Measurements from ENCODE around the gene SMARCB1.

SMARCB1 gene

DNA sequence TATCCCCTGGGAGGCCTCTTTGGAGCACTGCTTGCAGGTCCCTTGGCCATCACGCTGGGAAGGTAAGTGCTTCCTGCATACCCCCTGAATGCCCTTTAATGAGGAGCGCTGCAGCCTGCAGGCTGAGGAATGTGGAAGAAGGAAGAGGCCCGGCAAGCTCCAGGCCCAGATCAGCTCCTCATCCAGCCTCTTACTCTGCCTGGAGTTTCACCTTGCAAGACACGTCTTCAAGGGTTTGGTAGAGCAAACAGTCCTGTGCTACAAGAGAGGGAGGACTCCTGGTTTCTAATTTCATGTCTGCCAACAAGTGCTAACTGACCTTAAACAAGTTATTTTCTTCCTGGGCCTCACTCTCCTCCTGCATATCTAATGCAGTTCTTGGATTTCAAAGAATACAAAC lies 81.8 kb downstream of the SMARCB1 start:
- H3K36me3 ChIP-seq (replicated peaks; ENCODE audit: insufficient read depth, low read length), result no peaks in the 10 kb centered on the region
- H3K79me2 ChIP-seq (ENCODE audit: low read length), result no peaks in the 10 kb centered on the region
- H3K4me2 ChIP-seq (ENCODE audit: low read depth, low read length), result no peak overlapping the region
- H3K27me3 ChIP-seq (replicated peaks; ENCODE audit: insufficient read depth, low read length), result no peaks in the 10 kb centered on the region
- no peaks in the 10 kb centered on the region for H3K9me3 ChIP-seq (replicated peaks; ENCODE audit: insufficient read depth, low read length)
- H3K4me1 ChIP-seq (ENCODE audit: low read length), result no peaks in the 10 kb centered on the region
- no peaks in the 10 kb centered on the region for H3F3A ChIP-seq (ENCODE audit: insufficient read depth, low read length)
- H3K9me2 ChIP-seq (replicated peaks; ENCODE audit: insufficient read depth, low read length), result no peaks in the 10 kb centered on the region
- no peak for DNase-seq
- H2AFZ ChIP-seq (ENCODE audit: low read length), result no peak overlapping the region
- no peak overlapping the region for H3K9ac ChIP-seq (ENCODE audit: low read length)
- H3K27ac ChIP-seq (ENCODE audit: low read length), result no peak overlapping the region
- TF ChIP-seq EZH2phosphoT487 (IDR thresholded peaks at IDR 0.05; ENCODE audit: low read length) (no peak), EZH2 (optimal IDR thresholded peaks at IDR 0.05; ENCODE audit: low read depth, low read length) (no peak)
- TF ChIP-seq, protein P1, sequence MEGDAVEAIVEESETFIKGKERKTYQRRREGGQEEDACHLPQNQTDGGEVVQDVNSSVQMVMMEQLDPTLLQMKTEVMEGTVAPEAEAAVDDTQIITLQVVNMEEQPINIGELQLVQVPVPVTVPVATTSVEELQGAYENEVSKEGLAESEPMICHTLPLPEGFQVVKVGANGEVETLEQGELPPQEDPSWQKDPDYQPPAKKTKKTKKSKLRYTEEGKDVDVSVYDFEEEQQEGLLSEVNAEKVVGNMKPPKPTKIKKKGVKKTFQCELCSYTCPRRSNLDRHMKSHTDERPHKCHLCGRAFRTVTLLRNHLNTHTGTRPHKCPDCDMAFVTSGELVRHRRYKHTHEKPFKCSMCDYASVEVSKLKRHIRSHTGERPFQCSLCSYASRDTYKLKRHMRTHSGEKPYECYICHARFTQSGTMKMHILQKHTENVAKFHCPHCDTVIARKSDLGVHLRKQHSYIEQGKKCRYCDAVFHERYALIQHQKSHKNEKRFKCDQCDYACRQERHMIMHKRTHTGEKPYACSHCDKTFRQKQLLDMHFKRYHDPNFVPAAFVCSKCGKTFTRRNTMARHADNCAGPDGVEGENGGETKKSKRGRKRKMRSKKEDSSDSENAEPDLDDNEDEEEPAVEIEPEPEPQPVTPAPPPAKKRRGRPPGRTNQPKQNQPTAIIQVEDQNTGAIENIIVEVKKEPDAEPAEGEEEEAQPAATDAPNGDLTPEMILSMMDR (IDR thresholded peaks at IDR 0.05; ENCODE audit: low read length), result no peak
- H3K4me3 ChIP-seq (ENCODE audit: low read length), result no peak overlapping the region
- H4K20me1 ChIP-seq (ENCODE audit: insufficient read depth, low read length), result no peaks in the 10 kb centered on the region

DNA sequence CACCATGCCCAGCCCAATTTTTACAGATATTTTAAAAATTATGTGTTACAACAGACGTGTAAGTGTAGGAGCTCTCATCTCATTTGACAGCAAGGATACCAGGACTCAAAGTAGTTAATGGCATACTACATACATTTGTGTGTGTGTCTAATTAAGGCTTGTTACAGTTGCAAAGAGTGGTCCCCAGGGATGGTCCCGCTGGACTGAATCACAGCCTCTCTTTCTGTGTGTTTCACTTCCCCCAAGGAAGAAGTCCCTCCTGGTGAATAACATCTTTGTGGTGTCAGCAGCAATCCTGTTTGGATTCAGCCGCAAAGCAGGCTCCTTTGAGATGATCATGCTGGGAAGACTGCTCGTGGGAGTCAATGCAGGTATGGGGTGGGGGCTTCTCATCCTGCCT lies 88.1 kb downstream of the SMARCB1 start:
- Histone ChIP-seq H2AFZ (ENCODE audit: low read length) (no peak overlapping the region), H3K36me3 (replicated peaks; ENCODE audit: insufficient read depth, low read length) (no peaks in the 10 kb centered on the region), H3K4me1 (ENCODE audit: low read length) (no peaks in the 10 kb centered on the region), H3K79me2 (ENCODE audit: low read length) (no peaks in the 10 kb centered on the region), H3K9me3 (replicated peaks; ENCODE audit: insufficient read depth, low read length) (no peaks in the 10 kb centered on the region), H3K4me3 (ENCODE audit: low read length) (no peak overlapping the region), H3K9me2 (replicated peaks; ENCODE audit: insufficient read depth, low read length) (no peaks in the 10 kb centered on the region), H3F3A (ENCODE audit: insufficient read depth, low read length) (no peaks in the 10 kb centered on the region), H3K9ac (ENCODE audit: low read length) (no peak overlapping the region), H4K20me1 (ENCODE audit: insufficient read depth, low read length) (no peaks in the 10 kb centered on the region), H3K27me3 (replicated peaks; ENCODE audit: insufficient read depth, low read length) (no peaks in the 10 kb centered on the region), H3K27ac (ENCODE audit: low read length) (no peak overlapping the region), H3K4me2 (ENCODE audit: low read depth, low read length) (no peak overlapping the region)
- DNase-seq, result no peak
- TF ChIP-seq, protein P1 (IDR thresholded peaks at IDR 0.05; ENCODE audit: low read length), result no peak
- TF ChIP-seq EZH2phosphoT487 (IDR thresholded peaks at IDR 0.05; ENCODE audit: low read length) (no peak), EZH2 (optimal IDR thresholded peaks at IDR 0.05; ENCODE audit: low read depth, low read length) (no peak)

DNA sequence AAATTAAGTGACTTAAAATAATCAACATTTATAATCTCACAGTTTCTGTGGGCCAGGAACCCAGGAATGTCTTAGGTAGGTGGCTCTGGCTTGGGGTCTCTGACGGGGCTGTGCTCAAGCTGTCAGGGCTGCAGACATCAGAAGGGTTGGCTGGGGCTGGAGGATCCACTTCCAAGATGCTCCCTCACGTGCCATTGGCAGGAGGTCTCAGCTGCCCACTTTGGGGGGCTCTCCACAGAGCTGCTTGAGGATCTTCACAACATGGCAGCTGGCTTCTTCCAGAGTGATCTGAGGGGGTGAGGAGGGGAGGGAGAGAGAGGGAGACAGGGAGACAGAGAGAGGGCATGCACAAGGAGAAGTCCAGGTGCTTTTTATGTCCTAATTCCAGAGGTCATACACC lies 89.0 kb downstream of the SMARCB1 start:
- Histone ChIP-seq H4K20me1 (ENCODE audit: insufficient read depth, low read length) (no peaks in the 10 kb centered on the region), H3K4me1 (ENCODE audit: low read length) (no peaks in the 10 kb centered on the region), H3K4me2 (ENCODE audit: low read depth, low read length) (no peak overlapping the region), H3K9me2 (replicated peaks; ENCODE audit: insufficient read depth, low read length) (no peaks in the 10 kb centered on the region), H3K27me3 (replicated peaks; ENCODE audit: insufficient read depth, low read length) (no peaks in the 10 kb centered on the region), H3K79me2 (ENCODE audit: low read length) (no peaks in the 10 kb centered on the region), H3K36me3 (replicated peaks; ENCODE audit: insufficient read depth, low read length) (no peaks in the 10 kb centered on the region), H3K9ac (ENCODE audit: low read length) (no peak overlapping the region), H3K4me3 (ENCODE audit: low read length) (no peak overlapping the region), H3K9me3 (replicated peaks; ENCODE audit: insufficient read depth, low read length) (no peaks in the 10 kb centered on the region), H3F3A (ENCODE audit: insufficient read depth, low read length) (no peaks in the 10 kb centered on the region), H3K27ac (ENCODE audit: low read length) (no peak overlapping the region), H2AFZ (ENCODE audit: low read length) (no peak overlapping the region)
- no peak for DNase-seq
- TF ChIP-seq, protein P1 (IDR thresholded peaks at IDR 0.05; ENCODE audit: low read length), result no peak
- TF ChIP-seq EZH2 (optimal IDR thresholded peaks at IDR 0.05; ENCODE audit: low read depth, low read length), result no peak
- TF ChIP-seq EZH2phosphoT487 (IDR thresholded peaks at IDR 0.05; ENCODE audit: low read length), result no peak
